Stimulated activated CD8-positive, alpha-beta memory T cell treated with anti-CD3 and anti-CD28 coated beads, Interleukin-2, amount 100 ng/mL, for 48 hours (primary cell): ENCODE measurements around the gene RNF39.
"Not testable (repeated sequence)": the region's sequence is repeated elsewhere in the genome, so short reads cannot be mapped to it uniquely, and the experiment has no call there.

ENCODE experiments used
- DNase-seq, 2 donors: peaks; one replicate each; pipeline ENCODE4 v3.0.0-alpha.2; 2020; ENCODE audit warnings: low read depth in 2 of 2

Gene RNF39

GRCh38 chr6:30062471-30063178, 12.9 kb downstream of the RNF39 start:
- DNase-seq, result no peak

- DNase-seq, result no peak
These were observed 13.6 kb downstream of the RNF39 start for GRCh38 chr6:30061858-30062458.

DNA sequence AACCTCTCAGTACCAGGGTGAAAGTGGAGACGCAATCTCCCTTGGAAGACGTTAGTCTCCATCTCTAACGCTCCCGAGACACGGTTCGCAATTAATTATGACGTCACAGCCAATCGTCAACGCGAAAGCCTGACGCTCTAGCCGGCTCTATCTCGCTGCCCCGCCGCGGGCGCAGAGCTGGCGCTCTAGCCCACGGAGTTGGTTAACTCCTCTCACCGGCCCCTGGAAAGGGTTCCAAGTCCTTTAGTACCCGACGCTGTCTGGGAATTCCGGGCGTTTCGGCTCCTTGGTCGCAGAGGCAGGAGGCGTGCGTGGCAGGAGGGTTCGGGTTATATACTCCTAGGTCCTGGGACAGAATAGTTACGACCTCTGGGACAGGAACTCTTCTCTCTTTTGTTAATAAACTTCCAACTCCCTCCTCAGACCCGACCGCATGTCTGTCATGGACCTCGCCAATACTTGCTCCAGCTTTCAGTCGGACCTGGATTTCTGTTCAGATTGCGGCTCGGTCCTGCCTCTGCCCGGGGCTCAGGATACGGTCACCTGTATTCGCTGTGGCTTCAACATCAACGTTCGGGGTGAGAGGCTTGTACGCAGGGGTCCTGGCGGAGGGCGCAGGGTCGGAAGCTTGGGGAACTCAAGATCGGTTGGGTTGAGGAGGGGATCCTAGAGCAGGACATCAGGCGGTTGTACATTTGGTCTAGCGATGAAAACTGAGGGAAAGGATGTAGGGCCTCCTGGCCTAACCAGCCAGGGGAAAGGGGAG, 14.3 kb downstream of the RNF39 start, which contains the start of gene POLR1H:
POLR1H (plus strand) TSS at position 174 of the 766 bp plus-strand sequence; CDS start at position 434, 260 bp downstream.
- peak; percentile 67 to 74 for DNase-seq

GRCh38 chr6:30060606-30061091, 14.9 kb downstream of the RNF39 start:
- no peak for DNase-seq

DNA sequence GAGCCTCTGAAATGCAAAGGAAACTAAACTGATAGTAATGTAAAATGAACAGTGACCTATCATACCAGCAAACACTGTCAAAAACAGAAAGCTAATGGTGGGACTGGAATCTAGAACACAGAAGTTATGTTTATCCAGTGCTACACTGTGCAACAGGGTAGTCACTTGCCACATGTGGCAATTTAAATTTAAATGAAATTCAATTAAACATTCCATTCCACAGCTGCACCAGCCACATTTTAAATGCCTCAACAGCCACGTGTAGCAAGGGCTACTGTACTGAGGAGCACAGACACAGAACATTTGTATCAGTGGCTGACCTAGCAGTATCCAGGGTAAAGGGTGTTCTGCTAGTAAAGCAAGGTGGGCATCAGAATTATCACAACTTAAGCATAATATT, 20.1 kb downstream of the RNF39 start:
- DNase-seq, result no peak

- no peak for DNase-seq
These were observed 21.9 kb downstream of the RNF39 start for GRCh38 chr6:30053682-30054081.

GRCh38 chr6:30047220-30047619, 28.3 kb downstream of the RNF39 start:
- no peak for DNase-seq

GRCh38 chr6:30044630-30045029, 30.9 kb downstream of the RNF39 start:
- no peak for DNase-seq

DNA sequence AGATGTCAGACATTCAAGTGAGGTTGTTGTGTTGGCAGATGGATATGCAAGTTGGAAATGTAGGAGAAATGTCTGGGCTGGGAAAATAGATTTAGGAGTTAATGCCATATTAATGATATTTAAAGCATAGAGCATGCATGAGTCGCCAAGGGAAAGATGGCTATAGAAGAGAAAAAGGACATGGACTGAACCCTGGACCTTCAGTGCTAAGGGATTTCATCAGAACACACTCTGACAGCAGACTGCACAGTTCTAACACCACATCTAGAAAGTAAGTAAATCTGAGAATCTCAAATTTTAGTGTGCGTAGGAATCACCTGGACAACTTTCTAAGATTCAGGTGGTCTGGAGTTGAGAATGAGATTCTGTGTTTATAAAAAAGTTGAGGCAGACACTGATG, 31.8 kb downstream of the RNF39 start:
- DNase-seq, result no peak

GRCh38 chr6:30042914-30043313, 32.7 kb downstream of the RNF39 start:
- DNase-seq, result no peak

DNA sequence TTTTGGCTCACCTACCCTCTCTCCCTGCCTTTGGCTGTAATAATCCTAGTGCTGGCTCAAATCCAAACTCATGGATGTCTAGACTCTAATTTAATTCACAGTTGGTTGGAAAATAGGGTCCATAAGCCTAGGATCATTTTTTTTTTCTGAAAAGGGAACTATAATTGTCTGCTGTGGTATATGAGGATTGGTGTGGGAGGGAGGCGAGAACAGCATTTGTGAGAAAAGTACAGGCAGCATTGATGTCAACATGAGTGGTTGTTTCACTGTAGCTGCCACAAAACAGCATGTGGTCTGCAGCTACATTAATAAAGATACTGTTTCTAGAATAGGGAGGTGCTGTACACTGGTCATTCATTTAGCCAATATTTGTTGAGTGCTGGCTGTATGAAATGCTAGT, 33.1 kb downstream of the RNF39 start:
- no peak for DNase-seq

DNA sequence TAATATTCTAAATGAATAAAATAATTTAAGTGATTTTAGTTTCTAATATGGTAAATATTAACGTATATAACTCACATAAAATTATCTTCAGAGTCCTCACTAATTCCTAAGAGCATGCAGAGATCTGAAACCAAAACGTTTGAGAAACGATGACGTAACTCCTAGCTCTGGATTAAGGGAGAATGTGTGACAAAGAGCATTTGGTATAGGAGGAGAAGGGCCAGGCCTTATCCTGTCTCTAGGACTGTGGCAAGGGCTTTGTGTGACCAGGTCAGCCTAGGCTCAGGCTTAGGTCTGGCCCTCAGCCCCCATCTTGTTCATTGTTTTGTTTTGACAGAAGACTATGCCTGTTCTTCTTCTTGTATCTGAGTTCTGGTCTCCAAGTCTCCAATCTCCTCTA, 33.7 kb downstream of the RNF39 start:
- DNase-seq, result no peak

DNA sequence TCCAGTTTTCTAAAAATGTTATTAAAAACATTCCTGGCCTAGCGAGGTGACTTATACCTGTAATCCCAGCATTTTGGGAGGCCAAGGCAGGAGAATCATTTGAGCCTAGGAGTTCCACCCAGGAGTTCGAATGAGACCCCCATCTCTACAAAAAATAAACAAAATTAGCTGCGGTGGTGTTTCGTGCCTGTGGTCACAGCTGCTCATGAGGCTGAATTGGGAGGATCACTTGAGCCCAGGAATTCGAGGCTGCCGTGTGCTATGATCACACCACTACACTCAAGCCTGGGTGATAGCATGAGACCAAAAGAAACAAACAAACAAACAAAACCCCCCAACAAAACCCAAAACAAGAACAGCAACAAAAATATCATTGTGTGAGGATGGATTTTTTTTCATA, 34.3 kb downstream of the RNF39 start:
- DNase-seq, result no peak

GRCh38 chr6:30037182-30037788, 38.3 kb downstream of the RNF39 start:
- DNase-seq, result no peak

- DNase-seq, result no peak
These were observed 39.8 kb downstream of the RNF39 start for GRCh38 chr6:30035784-30036183.

DNA sequence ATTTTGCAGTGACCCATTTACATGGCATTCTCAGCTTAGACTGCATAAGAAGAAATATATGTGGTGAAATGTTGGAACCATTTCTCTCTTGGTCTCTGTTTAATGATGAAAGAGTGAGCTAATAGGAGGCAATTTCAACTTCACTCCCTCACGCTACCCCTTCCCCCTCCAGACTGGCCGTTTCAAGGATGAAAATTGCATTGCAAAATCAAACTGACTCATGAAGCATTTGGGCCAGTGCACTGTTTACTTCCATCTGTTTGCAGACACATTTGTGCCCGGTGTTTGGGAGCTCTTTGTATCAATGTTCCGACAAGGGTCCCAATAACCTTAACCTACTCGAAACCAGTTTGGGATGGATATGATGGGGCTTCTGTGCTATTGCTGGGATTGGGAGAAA, 42.1 kb downstream of the RNF39 start:
- not testable (repeated sequence) for DNase-seq

DNA sequence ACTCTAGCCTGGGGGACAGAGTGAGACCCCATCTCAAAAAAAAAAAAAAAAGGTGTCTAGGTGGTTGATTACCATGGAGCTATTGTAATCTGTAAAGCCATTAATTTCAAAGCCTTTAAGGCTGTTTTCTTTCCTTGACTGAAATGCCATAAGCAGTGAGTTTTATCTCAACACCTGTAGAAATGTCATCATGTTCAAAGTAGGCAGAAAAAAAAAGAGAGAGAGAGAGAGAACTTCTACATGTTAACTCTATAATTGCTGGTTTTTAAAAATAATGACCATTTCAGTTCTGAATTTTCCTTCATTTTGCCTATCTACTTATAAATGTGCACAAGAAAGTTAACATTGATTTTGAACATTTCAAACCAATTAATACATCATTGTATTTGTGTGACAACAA, 44.2 kb downstream of the RNF39 start:
- no peak for DNase-seq

- DNase-seq, result no peak
These were observed 46.0 kb downstream of the RNF39 start for GRCh38 chr6:30029588-30029987.

DNA sequence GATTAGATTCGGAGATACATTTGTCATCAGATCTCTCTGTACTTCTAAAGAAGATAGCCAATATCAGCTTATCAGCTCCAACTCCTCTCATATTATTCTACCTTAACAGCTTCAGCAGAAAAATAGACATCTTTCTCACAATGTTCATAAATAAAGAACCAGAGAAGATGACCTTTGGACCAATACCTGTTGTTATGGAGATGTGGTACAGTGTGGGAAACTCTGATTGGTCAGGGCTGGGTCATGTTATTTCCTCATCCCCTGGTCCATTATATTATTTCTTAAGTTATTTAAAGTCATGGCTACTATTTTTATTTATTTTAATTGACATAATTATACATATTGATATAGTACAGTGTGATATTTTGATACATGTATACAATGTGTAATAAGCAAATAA, 50.4 kb downstream of the RNF39 start:
- no peak for DNase-seq

DNA sequence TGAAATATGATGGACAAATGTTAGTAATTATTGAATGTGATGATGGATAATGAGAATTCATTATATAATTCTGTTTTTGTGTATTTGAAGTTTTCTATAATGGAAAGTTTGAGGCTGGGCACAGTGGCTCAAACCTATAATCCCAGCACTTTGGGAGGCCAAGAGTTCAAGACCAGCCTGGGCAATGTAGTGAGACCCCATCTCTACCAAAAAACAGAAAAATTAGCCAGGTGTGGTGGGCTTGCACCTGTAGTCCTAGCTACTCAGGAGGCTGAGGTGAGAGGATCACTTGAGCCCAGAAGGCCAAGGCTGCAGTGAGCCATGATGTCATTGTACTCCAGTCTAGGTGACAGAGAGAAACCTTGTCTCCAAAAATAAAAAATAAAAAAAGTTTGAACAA, 52.9 kb downstream of the RNF39 start:
- not testable (repeated sequence) for DNase-seq

DNA sequence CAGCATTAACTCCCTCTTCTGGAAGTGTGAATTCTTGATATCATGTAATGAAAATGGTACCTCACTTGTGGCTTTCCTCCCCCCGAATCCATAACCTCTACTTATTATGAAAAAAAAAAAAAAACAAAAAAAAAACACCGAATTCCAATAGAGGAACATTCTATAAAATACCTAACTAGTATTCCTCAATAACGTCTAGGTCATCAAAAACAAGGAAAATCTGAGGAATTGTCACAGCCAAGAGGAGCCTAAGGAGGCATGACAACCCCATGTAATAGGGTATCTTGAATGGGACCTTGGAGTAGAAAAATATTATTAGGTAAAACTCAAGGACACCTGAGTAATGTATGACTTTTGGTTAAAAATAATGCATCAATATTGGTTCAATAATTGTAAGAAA, 53.4 kb downstream of the RNF39 start:
- DNase-seq, result no peak

GRCh38 chr6:30020626-30021025, 54.9 kb downstream of the RNF39 start:
- DNase-seq, result no peak
